K562 (cell line): ENCODE measurements around the gene CNNM4. TPM values are rescaled to one million over a fixed set of nuclear protein-coding genes. Genes with fewer than 3 reads are reported as not detected.

Experiments used
- BHLHE40 ChIP-seq: IDR thresholded peaks from 2 replicates; pipeline ENCODE4 v1.6.1; 2011; ENCODE audit warnings: low read length, improper control_type of control experiment
- CREB3L1 ChIP-seq: fragments of 450-650 bp; IDR thresholded peaks from 2 replicates; pipeline ENCODE4 v1.6.1; 2014; ENCODE audit warnings: low read depth, mild to moderate bottlenecking, moderate library complexity, borderline replicate concordance
- DIDO1 ChIP-seq: fragments of 450-650 bp; IDR thresholded peaks from 2 replicates; pipeline ENCODE4 v1.6.1; 2016; ENCODE audit warnings: low read depth, missing biosample characterization, missing genetic modification characterization
- E2F4 ChIP-seq: sonication (generic); formaldehyde crosslinking; IDR thresholded peaks from 2 replicates; pipeline ENCODE4 v1.8.0; 2022; ENCODE audit warnings: mild to moderate bottlenecking, low read depth, missing genetic modification reagents
- ESRRA ChIP-seq: fragments of 450-650 bp; IDR thresholded peaks from 2 replicates; pipeline ENCODE4 v1.6.1; 2014; ENCODE audit warnings: low read depth, mild to moderate bottlenecking, moderate library complexity, borderline replicate concordance
- ETS2 ChIP-seq: IDR thresholded peaks from 2 replicates; pipeline ENCODE4 v1.6.1; 2016; ENCODE audit warnings: borderline replicate concordance, missing genetic modification characterization, mild to moderate bottlenecking, moderate library complexity, missing compliant biosample characterization; ENCODE audit not compliant: poor library complexity, severe bottlenecking
- ETV1 ChIP-seq: fragments of 450-650 bp; conservative IDR thresholded peaks from 2 replicates; pipeline ENCODE4 v1.6.1; 2016; ENCODE audit warnings: missing genetic modification characterization, control low read depth, low read depth, missing compliant biosample characterization
- EZH2 ChIP-seq: IDR thresholded peaks from 2 replicates; pipeline ENCODE4 v1.6.1; 2012; ENCODE audit warnings: low read depth, mild to moderate bottlenecking, inconsistent platforms, low read length, borderline replicate concordance
- GABPA ChIP-seq: fragments of 200-800 bp; sonication (Bioruptor generic); conservative IDR thresholded peaks from 2 replicates; pipeline ENCODE4 v1.6.1; 2016; ENCODE audit warnings: low read depth, missing genetic modification characterization, missing compliant biosample characterization
- HDAC1 ChIP-seq, 2 experiments: fragments of 450-650 bp; IDR thresholded peaks; 2 replicates each; pipeline ENCODE4 v1.6.1; 2016 to 2017; ENCODE audit warnings: inconsistent platforms in 1 of 2, mild to moderate bottlenecking in 1 of 2, moderate library complexity in 1 of 2
- HNRNPUL1 ChIP-seq: fragments of 200-400 bp; formaldehyde crosslinking; IDR thresholded peaks from 2 replicates; pipeline ENCODE4 v1.6.1; 2017; ENCODE audit warnings: low read length
- HOMEZ ChIP-seq: fragments of 250-450 bp; sonication (Bioruptor Pico); IDR thresholded peaks from 2 replicates; pipeline ENCODE4 v1.4.0; 2020; ENCODE audit warnings: mild to moderate bottlenecking, moderate library complexity
- MIER1 ChIP-seq: fragments of 450-650 bp; IDR thresholded peaks from 2 replicates; pipeline ENCODE4 v1.6.1; 2016; ENCODE audit warnings: antibody characterized with exemption, mild to moderate bottlenecking, low read depth
- MXI1 ChIP-seq: IDR thresholded peaks from 2 replicates; pipeline ENCODE4 v1.6.1; 2011; ENCODE audit warnings: low read depth, mild to moderate bottlenecking, improper control_type of control experiment, low read length
- PATZ1 ChIP-seq: fragments of 250-450 bp; sonication (Bioruptor Pico); IDR thresholded peaks from 2 replicates; pipeline ENCODE4 v1.5.0; 2020; ENCODE audit warnings: mild to moderate bottlenecking, borderline replicate concordance
- POLR2H ChIP-seq: IDR thresholded peaks from 2 replicates; pipeline ENCODE4 v1.6.1; 2016; ENCODE audit warnings: missing genetic modification characterization, low read depth, mild to moderate bottlenecking, control low read depth, missing compliant biosample characterization, moderate library complexity
- POU5F1 ChIP-seq: fragments of 150-350 bp; IDR thresholded peaks from 2 replicates; pipeline ENCODE4 v1.6.1; 2014; ENCODE audit warnings: borderline replicate concordance, low read length, low read depth, mild to moderate bottlenecking; ENCODE audit not compliant: partially characterized antibody
- PTTG1 ChIP-seq: fragments of 450-650 bp; IDR thresholded peaks from 2 replicates; pipeline ENCODE4 v1.6.1; 2016; ENCODE audit warnings: low read depth, mild to moderate bottlenecking, missing genetic modification characterization, missing compliant biosample characterization
- TBL1XR1 ChIP-seq, 2 experiments: IDR thresholded peaks; 2 replicates each; pipeline ENCODE4 v1.6.1; 2012; ENCODE audit warnings: improper control_type of control experiment in 2 of 2, low read length in 2 of 2, mild to moderate bottlenecking in 1 of 2
- ZBED1 ChIP-seq: IDR thresholded peaks from 2 replicates; pipeline ENCODE4 v1.6.1; 2014
- ZNF354B ChIP-seq: fragments of 250-450 bp; sonication (Bioruptor Pico); IDR thresholded peaks from 2 replicates; pipeline ENCODE4 v1.4.0; 2020
- ZNF77 ChIP-seq: fragments of 250-450 bp; sonication (Bioruptor Pico); IDR thresholded peaks from 2 replicates; pipeline ENCODE4 v1.5.0; 2020
- polyA plus RNA-seq, 8 experiments: library from polyadenylated mRNA; depleted of rRNA in 4 of 8; stranded (reverse) in 5 of 8; unstranded in 3 of 8; fragments of >200 nt; fragmentation: Nextera tagmentation in 2 of 8; fragmentation: Illumina TruSeq in 1 of 8; extraction: Ambion mirVana in 2 of 8; extraction: Trizol in 1 of 8; gene quantifications; 2 replicates each; pipeline versions ENCODE4 v1.2.1 to v1.2.3, GENCODE V29; 2011 to 2014; ENCODE audit warnings: inconsistent platforms in 1 of 8, missing spikeins in 1 of 8
- total RNA-seq, 7 experiments: library from RNA; depleted of rRNA in 6 of 7; stranded (reverse); fragments of >200 nt in 6 of 7; fragmentation: Illumina TruSeq in 2 of 7; extraction: Trizol in 2 of 7; gene quantifications; 2 replicates each; pipeline versions ENCODE4 v1.2.1 to v1.2.3, GENCODE V29; 2011 to 2021; ENCODE audit warnings: low replicate concordance in 1 of 7

The CNNM4 gene
- total and polyA plus RNA-seq, 9 of the 15 experiments (the other 6 are each of a cell fraction or from before 2014, with no cell fraction given) = 0.96 to 6.3 (median 2.8) TPM

- TF ChIP-seq ZNF77 (CRISPR knock-in tag) (no peak), HNRNPUL1 (no peak), ZBED1 (peak; percentile 80), MIER1 (no peak), MXI1 (no peak), TBL1XR1 (IDR thresholded peaks at IDR 0.05; ENCODE audit: low read length in 2 of 2) (no peak), PTTG1 (tag) (no peak), E2F4 (CRISPR knock-in tag) (no peak), ZNF354B (CRISPR knock-in tag) (no peak), DIDO1 (tag) (no peak), CREB3L1 (no peak; the same call in 1 of the 2 replicates), HOMEZ (CRISPR knock-in tag) (no peak), POU5F1 (no peak), ESRRA (peak; percentile 60; the same call in 1 of the 2 replicates), EZH2 (no peak), BHLHE40 (no peak), POLR2H (tag) (no peak), PATZ1 (CRISPR knock-in tag) (no peak), HDAC1 (IDR thresholded peaks at IDR 0.05) (peak in 1 of 2 experiments; percentile 57; a peak in 2 of 4 replicates), ETV1 (tag) (no peak), GABPA (tag) (peak; percentile 38; the same call in 1 of the 2 replicates), ETS2 (tag) (no peak)
Measured at GRCh38 chr2:96816127-96816835, 55.6 kb downstream of the CNNM4 start, which contains the start of gene CNNM3 (continued).
